NCI-H146 (cell line): ENCODE measurements around the gene PDCD11.

ENCODE experiments used
- DNase-seq: peaks from one replicate; lab custom pipeline; 2025; lab: John Stamatoyannopoulos, UW

The PDCD11 gene

DNA sequence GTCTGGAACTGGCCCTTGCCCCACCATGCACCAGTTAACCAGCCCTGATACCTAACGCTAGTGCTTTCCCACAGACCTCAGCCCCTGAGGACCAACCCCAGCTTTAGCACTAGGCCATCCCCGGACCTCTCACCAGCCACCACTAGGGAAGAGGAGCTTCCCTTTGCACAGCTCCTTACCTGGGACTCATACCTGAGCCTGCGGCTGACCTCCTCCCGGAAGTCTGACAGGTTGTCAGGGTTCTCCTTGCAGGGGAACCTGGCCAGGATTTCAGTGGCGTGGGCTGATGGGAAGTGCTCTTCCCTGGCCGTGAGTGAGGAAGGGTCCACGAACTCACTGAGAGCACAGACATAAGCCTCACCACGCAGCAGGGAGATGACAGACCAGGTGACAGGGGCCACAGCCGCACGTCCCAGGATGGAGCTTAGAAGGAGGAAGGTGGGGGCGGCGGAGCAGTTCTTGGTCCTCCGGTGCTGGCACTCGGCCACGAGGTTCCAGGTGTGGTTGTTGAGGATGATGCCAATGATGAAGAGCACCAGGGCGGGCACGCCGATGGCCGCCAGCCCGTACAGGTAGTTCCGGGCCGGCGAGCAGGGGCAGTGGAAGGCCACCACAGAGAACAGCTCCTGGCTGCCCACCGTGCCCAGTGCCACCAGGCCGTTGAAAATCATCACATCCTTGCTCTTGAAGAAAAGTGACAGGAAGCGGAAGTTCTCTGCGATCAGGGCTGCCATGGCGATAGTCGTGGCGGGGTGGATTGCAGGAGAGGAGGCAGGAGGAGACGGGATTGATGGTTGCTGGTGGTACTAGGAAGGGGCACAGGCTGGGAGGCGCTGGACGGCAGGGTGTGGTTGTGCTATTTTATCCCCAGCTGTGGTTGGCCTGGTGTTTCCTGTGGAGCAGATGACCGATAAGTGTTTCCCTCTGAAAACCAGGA lies 53.0 kb downstream of the PDCD11 start:
- DNase-seq = no peak

DNA sequence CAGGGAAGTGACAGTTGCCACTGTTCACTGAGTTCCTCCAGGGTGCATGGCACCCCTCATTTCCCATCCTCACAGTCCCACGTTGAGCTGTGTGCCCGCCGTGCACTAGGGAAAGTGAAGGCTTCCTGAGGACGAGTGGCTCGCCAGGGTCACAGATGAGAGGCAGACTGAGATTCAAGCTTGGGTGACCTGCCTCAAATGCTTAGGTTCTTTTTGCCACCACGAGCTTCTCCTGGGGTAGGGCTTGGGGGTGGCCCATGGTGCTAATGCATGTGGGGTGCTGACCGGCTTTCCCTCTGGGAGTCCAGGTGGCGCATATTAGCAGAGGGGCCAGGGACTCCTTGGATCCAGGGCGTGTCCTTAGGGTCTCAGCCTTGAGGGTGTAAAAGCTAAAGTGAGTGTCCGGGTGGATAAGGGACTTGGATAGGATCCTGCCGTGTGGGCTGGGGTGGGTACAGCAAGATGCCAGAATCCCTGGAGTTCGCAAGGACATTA lies 53.8 kb downstream of the PDCD11 start:
- DNase-seq = no peak

DNA sequence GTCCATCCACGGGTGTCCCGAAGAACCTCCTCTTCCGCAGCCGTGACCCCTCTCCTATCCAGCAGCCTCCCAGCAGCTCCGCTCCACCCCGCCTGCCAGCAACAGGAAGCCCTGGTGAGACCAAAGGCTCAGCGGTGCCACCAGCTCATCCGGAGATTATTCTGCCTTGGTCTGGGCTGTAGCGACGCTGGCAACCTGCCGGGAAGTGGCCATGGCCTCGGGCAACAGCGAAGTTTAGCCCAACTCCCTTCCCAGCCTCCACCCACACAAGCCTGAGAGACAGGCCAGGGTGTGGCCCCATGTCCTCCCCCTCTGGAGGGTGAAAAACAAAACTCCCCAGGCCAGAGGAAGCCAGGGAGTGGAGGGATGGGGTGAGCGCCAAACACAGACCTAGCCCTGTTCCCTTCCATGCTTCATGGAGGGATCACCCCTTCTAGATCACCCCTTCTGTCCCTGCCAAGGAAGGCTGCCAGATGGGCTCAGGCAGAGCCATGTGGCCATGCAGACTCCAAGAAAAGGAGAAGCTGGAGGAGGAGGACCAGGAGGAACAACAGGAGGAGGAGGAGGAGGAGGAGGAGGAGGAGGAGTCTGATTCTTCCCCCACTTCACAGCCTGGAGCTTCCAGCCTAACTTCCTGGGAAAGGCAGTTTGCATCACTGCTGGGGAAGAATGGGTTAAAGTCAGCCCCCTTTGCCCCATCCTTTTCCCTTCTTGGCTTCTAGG lies 54.8 kb downstream of the PDCD11 start:
- DNase-seq = peak; percentile 31

- peak; percentile 68 for DNase-seq
Measured at GRCh38 chr10:103451831-103452505, 55.5 kb downstream of the PDCD11 start, which contains the start of gene CALHM2. Gene CALHM2 (minus strand): TSS chr10:103452370. CDS start chr10:103449941, 2,429 bp downstream.

DNA sequence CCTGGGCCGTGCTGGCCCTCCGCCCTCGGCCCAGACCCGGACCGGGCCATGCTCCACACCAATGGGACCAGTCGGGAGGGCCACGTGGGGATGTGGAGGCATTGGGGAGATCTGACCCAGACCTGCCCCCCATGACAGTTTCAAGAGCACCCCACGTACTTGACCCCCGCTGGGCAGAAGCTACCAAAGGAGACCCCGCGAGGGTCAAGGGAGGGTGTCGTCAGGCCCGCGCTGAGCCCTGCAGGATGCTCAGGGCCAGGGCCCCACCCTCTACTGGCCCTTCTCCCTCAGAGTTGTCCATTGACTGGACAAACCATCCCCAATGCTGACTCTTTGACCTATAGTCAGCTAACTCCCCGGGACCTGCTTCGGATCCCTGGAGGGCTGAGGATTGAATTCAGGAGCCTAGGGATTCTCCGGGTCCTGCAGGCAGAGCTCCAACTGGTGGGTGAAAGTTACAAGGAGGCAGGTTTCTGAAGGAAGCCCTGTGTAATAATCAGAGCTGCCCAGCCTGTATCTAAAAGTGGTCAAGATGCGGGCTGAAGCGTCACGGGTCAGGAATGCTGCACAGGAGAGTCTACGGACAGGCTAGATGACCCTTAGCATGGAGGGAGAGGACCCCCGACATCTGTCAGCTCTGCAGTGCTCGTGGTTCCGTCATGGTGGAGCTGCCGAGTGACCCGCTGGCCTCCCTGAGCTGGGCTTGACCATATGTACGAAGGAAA lies 56.2 kb downstream of the PDCD11 start:
- no peak for DNase-seq

GRCh38 chr10:103454026-103454425 lies 57.6 kb downstream of the PDCD11 start:
- DNase-seq = no peak

GRCh38 chr10:103455235-103455634 lies 58.8 kb downstream of the PDCD11 start:
- DNase-seq = no peak

DNA sequence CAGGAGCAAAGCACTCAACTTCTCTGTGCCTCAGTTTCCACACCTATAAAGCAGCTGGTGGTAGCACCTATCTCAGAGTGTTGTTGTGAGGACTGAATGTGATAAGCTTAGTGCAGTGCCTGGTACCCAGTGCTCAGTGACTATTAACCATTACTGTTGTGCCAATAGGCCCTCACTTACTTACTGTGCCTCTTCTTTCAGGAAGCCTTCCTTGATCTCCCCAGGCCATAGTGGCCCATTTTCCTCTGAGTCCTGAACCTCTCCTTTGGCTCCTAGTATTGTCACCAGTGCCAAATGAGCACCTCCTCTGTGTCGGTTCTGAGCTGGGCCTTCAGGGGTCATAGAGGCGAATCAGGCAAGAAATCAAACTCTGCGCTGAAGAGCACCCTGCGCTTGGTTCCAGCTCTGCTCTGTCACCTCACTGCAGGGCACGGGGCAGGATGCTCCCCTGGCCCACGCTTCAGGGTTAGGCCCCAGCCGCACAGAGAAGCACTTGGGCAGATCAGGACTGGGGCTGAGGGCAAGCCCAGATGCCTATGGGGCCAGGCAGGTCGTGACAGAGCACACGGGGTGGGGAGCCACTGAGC lies 59.7 kb downstream of the PDCD11 start:
- no peak for DNase-seq

- DNase-seq = no peak
Measured at GRCh38 chr10:103457176-103457712, 60.8 kb downstream of the PDCD11 start.

DNA sequence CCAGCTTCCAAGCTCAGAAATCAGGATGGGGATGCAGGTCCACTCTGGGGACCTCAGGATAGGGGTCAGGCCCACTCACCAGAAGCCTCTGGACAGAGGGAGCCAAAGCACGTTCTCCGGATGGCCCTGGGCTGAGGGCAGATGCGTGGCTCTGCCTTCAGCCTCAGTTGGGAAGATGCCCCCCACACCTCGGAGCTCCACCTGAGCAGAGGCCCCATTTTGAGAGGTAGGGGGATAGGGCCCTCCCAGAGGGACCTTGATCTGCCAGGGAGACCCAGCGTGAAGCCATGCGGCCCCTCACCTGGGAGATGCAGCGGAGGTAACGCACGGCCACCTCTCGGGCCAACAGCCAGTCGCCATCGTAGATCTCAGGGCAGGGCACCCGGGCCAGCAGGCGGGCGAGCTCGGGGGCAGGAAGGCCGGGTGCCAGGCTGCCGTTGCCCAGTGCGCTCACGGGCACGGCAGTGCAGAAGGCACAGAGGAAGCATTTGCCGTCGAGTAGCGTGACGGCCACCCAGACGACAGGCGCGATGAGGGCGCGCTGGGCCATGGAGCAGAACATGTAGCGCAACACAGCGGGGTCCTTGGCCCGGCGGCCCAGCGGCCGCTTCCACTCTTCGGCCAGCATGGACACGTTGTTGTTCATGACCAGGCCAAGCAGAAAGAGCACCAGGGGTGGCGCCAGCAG lies 61.6 kb downstream of the PDCD11 start:
- no peak for DNase-seq

DNA sequence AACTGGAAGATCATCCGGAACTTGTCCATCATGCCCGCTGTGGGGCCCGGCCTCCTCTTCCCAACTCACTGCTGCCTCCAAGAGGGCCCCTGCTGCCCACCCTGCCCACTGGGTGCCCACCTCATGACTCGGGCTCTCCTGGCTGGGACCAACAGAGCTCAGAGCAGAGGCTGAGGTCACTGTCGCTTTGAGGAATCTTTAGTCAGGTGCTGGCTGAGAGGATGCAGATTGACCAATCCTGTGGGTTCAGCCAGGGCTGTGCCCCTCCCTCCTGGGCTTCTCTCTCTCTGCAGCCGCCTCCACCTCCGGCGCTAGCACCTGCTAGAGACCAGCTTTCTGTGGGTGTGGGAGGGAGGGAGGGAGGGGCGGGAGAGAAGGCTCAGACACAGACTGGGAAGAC lies 62.3 kb downstream of the PDCD11 start, which contains the start of gene CALHM1:
CALHM1 (minus strand) TSS at position 181 of the 400 bp plus-strand sequence; CDS start at position 32, 149 bp downstream.
- peak; percentile 85 for DNase-seq

DNA sequence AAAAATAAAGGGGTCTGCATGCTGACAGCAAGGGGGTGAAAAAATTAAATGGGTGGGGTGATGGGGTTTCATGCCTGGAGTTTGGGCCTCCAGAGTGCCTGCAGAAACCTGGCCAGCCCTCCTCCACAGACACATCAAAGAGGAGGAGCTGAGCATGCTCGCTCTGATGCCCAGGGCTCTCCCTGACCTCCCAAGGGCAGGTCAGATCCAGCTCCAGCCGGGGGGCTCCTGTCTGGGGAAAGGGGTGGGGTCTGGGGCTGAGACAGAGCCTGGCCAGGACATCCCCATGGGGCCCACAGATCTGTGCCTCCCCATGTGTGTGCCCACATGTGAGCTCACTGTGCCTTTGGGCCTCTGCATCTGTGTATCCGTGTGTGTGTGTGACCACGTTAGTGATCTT lies 63.2 kb downstream of the PDCD11 start:
- no peak for DNase-seq

DNA sequence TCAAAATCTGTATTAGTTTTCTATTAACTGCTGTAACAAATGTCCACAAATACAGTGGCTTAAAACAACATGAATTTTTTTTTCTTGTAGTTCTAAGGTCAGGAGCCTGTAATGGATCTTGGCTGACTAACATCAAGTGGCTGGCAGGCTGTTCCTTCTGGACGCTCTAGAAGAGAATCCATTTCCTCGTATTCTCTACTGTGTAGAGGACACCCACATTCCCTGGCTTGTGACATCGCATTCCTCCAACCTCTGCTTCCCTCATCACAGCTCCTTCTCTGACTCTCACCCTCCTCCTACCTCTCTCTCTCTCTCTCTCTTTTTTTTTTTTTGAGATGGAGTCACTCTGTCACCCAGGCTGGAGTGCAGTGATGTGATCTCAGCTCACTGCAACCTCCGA lies 67.1 kb downstream of the PDCD11 start:
- no peak for DNase-seq

GRCh38 chr10:103465411-103466179 lies 69.2 kb downstream of the PDCD11 start:
- no peak for DNase-seq

DNA sequence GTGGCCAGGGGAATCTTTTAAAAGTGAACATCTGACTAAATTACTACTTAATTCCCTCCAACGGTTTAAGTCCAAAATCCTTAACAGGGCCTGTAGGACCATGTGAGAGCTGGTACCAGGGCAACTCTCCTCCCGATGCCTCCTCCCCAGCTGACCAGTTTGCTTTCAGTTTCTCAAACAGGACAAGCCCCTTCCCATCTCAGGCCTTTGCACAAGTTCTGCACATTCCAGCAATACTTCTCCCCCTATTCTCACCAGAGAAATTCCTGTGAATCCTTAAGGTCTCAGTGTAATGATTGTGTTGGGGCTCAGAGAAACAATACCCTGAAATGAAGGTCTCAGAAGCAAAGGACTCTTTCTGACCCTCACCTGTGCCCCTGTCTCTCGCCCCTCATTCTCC lies 70.3 kb downstream of the PDCD11 start:
- DNase-seq = no peak

- no peak for DNase-seq
Measured at GRCh38 chr10:103467406-103467805, 71.0 kb downstream of the PDCD11 start.

DNA sequence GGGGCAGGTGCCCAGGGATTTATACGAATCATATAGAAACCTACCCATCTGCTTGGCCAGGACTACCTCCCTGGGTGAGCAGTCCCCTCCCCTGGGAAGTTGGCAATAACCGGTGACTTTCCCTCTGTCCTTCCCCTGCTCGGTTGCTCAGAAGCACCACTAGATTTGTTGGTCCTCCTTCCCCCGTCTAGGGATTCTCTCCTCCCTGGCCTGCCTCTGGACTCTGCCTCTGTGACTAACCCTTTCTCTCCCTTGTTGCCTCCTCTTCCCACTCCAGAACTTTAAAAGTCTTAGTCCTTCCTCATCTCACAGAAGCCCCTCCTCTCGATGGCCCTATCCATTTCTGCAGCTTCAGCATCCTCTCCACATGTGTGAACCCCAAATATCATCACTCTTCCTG lies 72.8 kb downstream of the PDCD11 start:
- DNase-seq = no peak

DNA sequence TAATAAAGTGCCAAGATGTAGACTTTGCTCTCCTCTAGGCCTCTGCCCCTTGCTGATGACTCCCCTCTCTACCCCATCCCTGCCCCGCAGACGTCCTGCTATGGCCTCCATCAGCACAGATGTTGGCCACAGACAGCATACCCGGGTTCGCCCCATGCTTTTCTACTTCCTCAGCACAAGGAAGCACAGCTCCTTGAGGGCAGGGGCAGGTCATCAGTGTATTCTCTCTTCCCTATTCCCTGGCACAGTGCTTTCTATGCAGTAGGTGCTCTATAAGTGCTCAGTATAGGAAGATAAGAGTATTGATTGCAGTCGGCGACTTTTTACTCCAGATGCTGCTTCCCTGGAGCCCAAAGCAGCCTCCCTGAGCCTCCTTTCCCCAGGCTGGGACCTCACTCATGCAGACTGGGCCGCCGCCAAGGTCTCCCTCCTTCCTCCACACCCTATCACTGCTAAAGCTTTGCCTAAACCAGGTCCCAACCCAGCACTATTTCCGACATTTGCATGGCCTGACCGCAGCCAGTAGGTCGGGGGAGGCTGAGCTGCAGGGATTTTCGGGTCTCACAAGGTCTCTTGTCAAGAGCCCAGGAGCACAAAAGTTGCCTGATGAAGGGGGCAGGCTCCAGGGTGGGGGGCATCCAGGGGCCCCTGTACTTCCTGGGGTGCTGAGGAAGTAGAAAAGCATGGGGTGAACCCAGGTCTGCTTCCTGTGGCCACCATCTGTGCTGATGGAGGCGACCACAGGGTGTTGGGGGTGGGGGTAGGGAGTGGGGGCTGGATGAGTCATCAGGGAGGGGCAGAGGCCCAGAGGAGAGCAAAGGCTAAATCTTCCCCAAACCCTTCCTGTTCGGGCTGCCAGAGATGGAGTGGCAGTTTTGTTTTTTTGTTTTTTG lies 74.6 kb downstream of the PDCD11 start:
- DNase-seq = no peak
